H1 (cell line): ENCODE measurements around the gene C1QA. TPM values are rescaled to one million over a fixed set of nuclear protein-coding genes. Genes with fewer than 3 reads are reported as not detected.
A peak's percentile ranks its signal among the peaks of the same experiment; 100 is the strongest.

Source experiments
- CTCF ChIA-PET: fragments of 300-600 bp; sonication (Branson Sonifier 250); formaldehyde crosslinking; loops from one replicate; lab custom pipeline; 2021; ENCODE audit not compliant: partially characterized antibody; lab: Charles Lee
- POLR2A ChIA-PET: fragments of 300-600 bp; sonication (Branson Sonifier 250); formaldehyde crosslinking; loops from one replicate; lab custom pipeline; 2021; ENCODE audit warnings: inconsistent platforms; ENCODE audit not compliant: partially characterized antibody; lab: Charles Lee
- DNase-seq, 2 experiments: peaks; one replicate each; pipeline versions ENCODE4 v3.0.0 to v3.0.0-alpha.2; 2010 to 2022; ENCODE audit warnings: low spot score in 2 of 2, low read depth in 1 of 2, mixed read lengths in 1 of 2
- FAIRE-seq: peaks from 2 replicates; lab custom pipeline; 2011; peaks lifted over from hg19 to GRCh38; lab: Jason Lieb, UNC
- H2AFZ ChIP-seq: 2 replicates; pipeline ENCODE4 v1.8.1; 2012; ENCODE audit warnings: low read length, inconsistent platforms
- H2AK5ac ChIP-seq: 2 replicates; pipeline ENCODE4 v1.6.1; 2013; ENCODE audit warnings: low read depth, low read length
- H2BK120ac ChIP-seq: replicated peaks from 2 replicates; pipeline ENCODE3; 2013; ENCODE audit warnings: low read depth, low read length, inconsistent platforms
- H2BK12ac ChIP-seq: 2 replicates; pipeline ENCODE4 v1.6.1; 2013; ENCODE audit warnings: low read depth, low read length
- H2BK15ac ChIP-seq: 2 replicates; pipeline ENCODE4 v1.6.1; 2013; ENCODE audit warnings: low read length
- H2BK20ac ChIP-seq: 2 replicates; pipeline ENCODE4 v1.6.1; 2013; ENCODE audit warnings: low read length
- H2BK5ac ChIP-seq: 2 replicates; pipeline ENCODE4 v1.6.1; 2013; ENCODE audit warnings: low read depth, low read length
- H3K14ac ChIP-seq: 2 replicates; pipeline ENCODE4 v1.6.1; 2013; ENCODE audit warnings: inconsistent platforms; ENCODE audit not compliant: insufficient read length
- H3K18ac ChIP-seq: 2 replicates; pipeline ENCODE4 v1.6.1; 2013; ENCODE audit warnings: low read length; ENCODE audit errors: extremely low read depth
- H3K23ac ChIP-seq: 2 replicates; pipeline ENCODE4 v1.6.1; 2013; ENCODE audit warnings: inconsistent platforms; ENCODE audit not compliant: insufficient read length
- H3K23me2 ChIP-seq: 2 replicates; pipeline ENCODE4 v1.6.1; 2013; ENCODE audit warnings: low read depth, low read length
- H3K27ac ChIP-seq: 2 replicates; pipeline ENCODE4 v1.6.1; 2011; ENCODE audit warnings: low read depth, low read length, inconsistent platforms
- H3K27me3 ChIP-seq, 4 experiments: replicated peaks in 1 of 4; 1 replicate in 1 of 4; 2 replicates in 3 of 4; pipeline versions ENCODE4 v1.6.1 to v1.8.1; 2011 to 2013; ENCODE audit warnings: low read length in 3 of 4, mild to moderate bottlenecking in 3 of 4, inconsistent platforms in 2 of 4, mixed read lengths in 2 of 4, moderate library complexity in 1 of 4; ENCODE audit not compliant: control insufficient read depth in 3 of 4, insufficient read depth in 3 of 4; ENCODE audit errors: extremely low read depth in 1 of 4
- H3K36me3 ChIP-seq, 4 experiments: 2 replicates each; pipeline versions ENCODE4 v1.6.1 to v1.8.1; 2011 to 2013; ENCODE audit warnings: mild to moderate bottlenecking in 4 of 4, low read length in 3 of 4, moderate library complexity in 2 of 4, control low read depth in 1 of 4, inconsistent platforms in 1 of 4; ENCODE audit not compliant: insufficient read depth in 4 of 4, control insufficient read depth in 2 of 4
- H3K4ac ChIP-seq: replicated peaks from 2 replicates; pipeline ENCODE3; 2013; ENCODE audit warnings: low read length, low read depth, mixed read lengths, inconsistent platforms; ENCODE audit not compliant: insufficient read length
- H3K4me1 ChIP-seq, 4 experiments: replicated peaks in 1 of 4; 1 replicate in 1 of 4; 2 replicates in 3 of 4; pipeline versions ENCODE4 v1.6.1 to v1.8.1; 2011 to 2013; ENCODE audit warnings: low read length in 3 of 4, inconsistent platforms in 2 of 4, mixed read lengths in 1 of 4; ENCODE audit not compliant: insufficient read depth in 4 of 4, control insufficient read depth in 3 of 4
- H3K4me2 ChIP-seq, 2 experiments: 2 replicates each; pipeline versions ENCODE4 v1.6.1 to v1.8.1; 2011 to 2013; ENCODE audit warnings: low read depth in 2 of 2, low read length in 2 of 2, control low read depth in 1 of 2, inconsistent platforms in 1 of 2, mild to moderate bottlenecking in 1 of 2; ENCODE audit not compliant: insufficient read depth in 1 of 2
- H3K4me3 ChIP-seq, 4 experiments: fragments of 200-600, 300-600 bp in 1 of 4; sonication (generic), shearing (Covaris generic), sonication (Bioruptor Twin) in 1 of 4; 2 replicates each; pipeline versions ENCODE4 v1.5.1 to v1.8.1; 2011 to 2016; ENCODE audit warnings: low read length in 4 of 4, low read depth in 3 of 4, control low read depth in 2 of 4, inconsistent platforms in 2 of 4, mild to moderate bottlenecking in 2 of 4, mixed read lengths in 1 of 4, moderate library complexity in 1 of 4; ENCODE audit not compliant: insufficient read depth in 2 of 4; ENCODE audit errors: extremely low read depth in 1 of 4
- H3K56ac ChIP-seq: replicated peaks from 2 replicates; pipeline ENCODE3; 2013; ENCODE audit warnings: low read depth, mild to moderate bottlenecking, mixed read lengths, low read length, inconsistent platforms; ENCODE audit not compliant: insufficient read length
- H3K79me1 ChIP-seq: 2 replicates; pipeline ENCODE4 v1.6.1; 2013; ENCODE audit warnings: low read depth, low read length, control low read depth
- H3K79me2 ChIP-seq, 2 experiments: 2 replicates each; pipeline versions ENCODE4 v1.6.1 to v1.8.1; 2012 to 2013; ENCODE audit warnings: low read length in 2 of 2, mild to moderate bottlenecking in 2 of 2, inconsistent platforms in 1 of 2; ENCODE audit not compliant: insufficient read depth in 2 of 2, control insufficient read depth in 1 of 2
- H3K9ac ChIP-seq, 4 experiments: replicated peaks in 1 of 4; 1 replicate in 1 of 4; 2 replicates in 3 of 4; pipeline versions ENCODE4 v1.6.1 to v1.8.1; 2011 to 2013; ENCODE audit warnings: low read depth in 3 of 4, low read length in 3 of 4, control low read depth in 2 of 4, mild to moderate bottlenecking in 2 of 4, moderate library complexity in 2 of 4, inconsistent platforms in 1 of 4; ENCODE audit errors: extremely low read depth in 1 of 4
- H3K9me3 ChIP-seq, 2 experiments: 2 replicates each; pipeline versions ENCODE4 v1.6.1 to v1.8.1; 2012 to 2013; ENCODE audit warnings: mild to moderate bottlenecking in 2 of 2, moderate library complexity in 2 of 2, control low read depth in 1 of 2, inconsistent platforms in 1 of 2, low read depth in 1 of 2, low read length in 1 of 2, mixed read lengths in 1 of 2; ENCODE audit not compliant: insufficient read depth in 2 of 2
- H4K20me1 ChIP-seq, 2 experiments: replicated peaks in 1 of 2; 2 replicates each; pipeline versions ENCODE3 to v1.8.1; 2011 to 2013; ENCODE audit warnings: inconsistent platforms in 2 of 2, low read length in 2 of 2, mild to moderate bottlenecking in 1 of 2; ENCODE audit not compliant: insufficient read depth in 2 of 2, control insufficient read depth in 1 of 2
- H4K5ac ChIP-seq: 2 replicates; pipeline ENCODE4 v1.6.1; 2013; ENCODE audit warnings: low read length, low read depth, mixed read lengths, inconsistent platforms; ENCODE audit not compliant: insufficient read length
- H4K8ac ChIP-seq: 2 replicates; pipeline ENCODE4 v1.8.0; 2013; ENCODE audit warnings: mild to moderate bottlenecking, moderate library complexity, low read length, inconsistent platforms; ENCODE audit not compliant: insufficient read depth; ENCODE audit errors: extremely low read depth
- H4K91ac ChIP-seq: replicated peaks from 2 replicates; pipeline ENCODE3; 2013; ENCODE audit warnings: low read length, mixed read lengths, inconsistent platforms; ENCODE audit not compliant: insufficient read length
- ASH2L ChIP-seq: fragments of 200-600, 300-600 bp; sonication (generic); IDR thresholded peaks from one replicate; pipeline ENCODE4 v1.7.1; 2017; ENCODE audit warnings: low read length
- EP300 ChIP-seq, 2 experiments: IDR thresholded peaks; 1 replicate in 1 of 2; 2 replicates in 1 of 2; pipeline ENCODE4 v1.6.1; 2011 to 2012; ENCODE audit warnings: low read depth in 2 of 2, low read length in 2 of 2, mild to moderate bottlenecking in 2 of 2, borderline replicate concordance in 1 of 2, inconsistent platforms in 1 of 2, moderate library complexity in 1 of 2
- HDAC6 ChIP-seq: IDR thresholded peaks from one replicate; pipeline ENCODE4 v1.7.1; 2012; ENCODE audit warnings: low read depth, mild to moderate bottlenecking, inconsistent platforms, low read length, moderate library complexity
- SUZ12 ChIP-seq: fragments of 200-600 bp; sonication (generic); IDR thresholded peaks from 2 replicates; pipeline ENCODE4 v1.6.1; 2012; ENCODE audit warnings: mild to moderate bottlenecking, inconsistent platforms, low read length, moderate library complexity, mixed read lengths
- TAF1 ChIP-seq: IDR thresholded peaks from 2 replicates; pipeline ENCODE4 v1.6.1; 2011; ENCODE audit warnings: mild to moderate bottlenecking, low read depth, low read length
- TCF12 ChIP-seq: IDR thresholded peaks from 2 replicates; pipeline ENCODE4 v1.6.1; 2011; ENCODE audit warnings: low read depth, mild to moderate bottlenecking, low read length
- YY1 ChIP-seq: IDR thresholded peaks from 2 replicates; pipeline ENCODE4 v1.6.1; 2011; ENCODE audit warnings: low read depth, mild to moderate bottlenecking, low read length
- WGBS, 2 experiments: shearing (Covaris generic) in 1 of 2; methylation state at CpG; one replicate each; pipeline versions ENCODE4 v1.1.6 to v1.1.7; 2013 to 2015; ENCODE audit warnings: low lambda C conversion rate in 2 of 2, mixed read lengths in 2 of 2, inconsistent platforms in 1 of 2, low coverage in 1 of 2, missing lambda C conversion rate in 1 of 2; ENCODE audit not compliant: insufficient replicate concordance in 2 of 2, insufficient coverage in 1 of 2, insufficient read length in 1 of 2; ENCODE audit errors: extremely low coverage in 1 of 2, missing lambda C conversion rate in 1 of 2; 5-methylcytosine and 5-hydroxymethylcytosine counted together
- polyA plus RNA-seq, 7 experiments: library from polyadenylated mRNA; depleted of rRNA in 3 of 7; stranded (reverse) in 5 of 7; unstranded in 2 of 7; fragments of >200 nt in 5 of 7; fragments of 200-250 nt in 2 of 7; gene quantifications; 1 replicate in 5 of 7; 2 replicates in 1 of 7; 4 replicates in 1 of 7; pipeline versions ENCODE4 v1.2.1 to v1.2.3, GENCODE V29; 2011 to 2013; ENCODE audit warnings: missing spikeins in 2 of 7, mixed read lengths in 2 of 7
- total RNA-seq: library from RNA; stranded (reverse); fragmentation: NEBNext Ultra II Directional; extraction: Animal tissue kit (Norgen Biotek cat#: 25700); gene quantifications from 2 replicates; pipeline ENCODE4 v1.2.1, GENCODE V29; 2021
- TF ChIP-seq, protein P1 (sequence below): IDR thresholded peaks from 2 replicates; pipeline ENCODE4 v1.6.1; 2012; ENCODE audit warnings: low read length, inconsistent platforms

The C1QA gene
- total and polyA plus RNA-seq, 2 of the 8 experiments (the other 6 are each of a cell fraction or from before 2014, with no cell fraction given), result not detected

DNA sequence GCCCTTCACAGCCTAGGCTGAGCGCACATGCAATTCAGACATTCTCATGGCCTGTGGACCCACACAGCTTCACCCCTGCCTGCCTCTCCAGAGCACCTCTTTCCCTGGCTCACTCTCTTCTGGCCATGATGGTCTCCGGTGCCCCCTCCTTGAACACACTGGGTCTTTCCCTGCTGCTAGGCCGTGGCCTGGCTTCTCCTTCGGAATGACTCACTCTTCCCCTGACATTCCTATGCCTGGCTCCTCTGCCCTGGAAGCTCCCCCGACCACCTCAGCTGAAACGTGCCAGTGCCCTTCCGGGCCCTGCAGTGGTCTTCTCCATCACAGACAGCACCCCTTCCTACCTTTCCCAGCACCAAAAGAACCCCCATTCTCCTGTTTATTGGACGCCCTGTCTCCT, 44.9 kb upstream of the C1QA start:
- CTCF ChIA-PET, result interaction anchor here (0.7 to 1.5 kb wide), 9 partner anchors 12 to 157 kb away, joined by 3 to 6 read pairs (median 3); no protein-coding TSS in a partner anchor
- Histone ChIP-seq H3K9me3 (no peaks in the 10 kb centered on the region), H3K14ac (no peak overlapping the region), H4K20me1 (no peaks in the 10 kb centered on the region), H3K9ac (no peak overlapping the region), H2BK15ac (no peak overlapping the region), H3K36me3 (no peaks in the 10 kb centered on the region), H4K8ac (no peak overlapping the region), H3K4me1 (peaks cover 0 to 10% (median 2%) of the 10 kb centered on the region in 4 experiments; a peak in 3 of 7 replicates), H3K4me3 (no peak overlapping the region), H2AFZ (no peak overlapping the region), H2BK20ac (no peak overlapping the region), H2AK5ac (no peak overlapping the region), H3K23me2 (peaks cover 3% of the 10 kb centered on the region; the same call in 1 of the 2 replicates), H3K56ac (no peak overlapping the region), H2BK5ac (0 out of 2 replicates have a peak overlapping the region, but pooled peaks have one; percentile 44), H4K5ac (no peak overlapping the region), H3K79me1 (no peaks in the 10 kb centered on the region), H3K79me2 (no peaks in the 10 kb centered on the region), H4K91ac (no peak overlapping the region), H3K18ac (no peak overlapping the region), H3K27me3 (no peaks in the 10 kb centered on the region), H3K23ac (no peak overlapping the region), H3K4ac (no peak overlapping the region), H2BK12ac (peak overlapping the region; percentile 27; the same call in 1 of the 2 replicates), H2BK120ac (no peak overlapping the region), H3K27ac (no peak overlapping the region), H3K4me2 (peak overlapping the region in 1 of 2 experiments; percentile 13; a peak in 1 of 4 replicates)
- DNase-seq (no peak), FAIRE-seq (no peak)
- WGBS, 2 experiments, result 78% methylated on average over 8 of the region's 8 CpGs; no CpG with 5 or more reads in 1 of the 2 experiments
- POLR2A ChIA-PET, result interaction anchor here (0.8 to 1.4 kb wide), 2 partner anchors 19 to 63 kb away, joined by 3 read pairs; no protein-coding TSS in a partner anchor
- TF ChIP-seq TCF12, result no peak
- no peak for TF ChIP-seq HDAC6
- no peak for TF ChIP-seq YY1
- no peak for TF ChIP-seq SUZ12
- TF ChIP-seq ASH2L, result no peak
- TF ChIP-seq, protein P1, sequence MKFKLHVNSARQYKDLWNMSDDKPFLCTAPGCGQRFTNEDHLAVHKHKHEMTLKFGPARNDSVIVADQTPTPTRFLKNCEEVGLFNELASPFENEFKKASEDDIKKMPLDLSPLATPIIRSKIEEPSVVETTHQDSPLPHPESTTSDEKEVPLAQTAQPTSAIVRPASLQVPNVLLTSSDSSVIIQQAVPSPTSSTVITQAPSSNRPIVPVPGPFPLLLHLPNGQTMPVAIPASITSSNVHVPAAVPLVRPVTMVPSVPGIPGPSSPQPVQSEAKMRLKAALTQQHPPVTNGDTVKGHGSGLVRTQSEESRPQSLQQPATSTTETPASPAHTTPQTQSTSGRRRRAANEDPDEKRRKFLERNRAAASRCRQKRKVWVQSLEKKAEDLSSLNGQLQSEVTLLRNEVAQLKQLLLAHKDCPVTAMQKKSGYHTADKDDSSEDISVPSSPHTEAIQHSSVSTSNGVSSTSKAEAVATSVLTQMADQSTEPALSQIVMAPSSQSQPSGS, result no peak
- TF ChIP-seq TAF1, result no peak
- no peak for TF ChIP-seq EP300 (IDR thresholded peaks at IDR 0.05; ENCODE audit: borderline replicate concordance in 1 of 2, low read depth in 2 of 2, low read length in 2 of 2)
